Transverse colon (tissue), 4 donors: ENCODE data around the gene SYNE1. TPM values are rescaled to one million over a fixed set of nuclear protein-coding genes. Genes with fewer than 3 reads are reported as not detected.

Source experiments
- DNase-seq: peaks from one replicate; pipeline ENCODE4 v3.0.0-alpha.2; 2019
- H3K27ac ChIP-seq, 4 donors: fragments of 200-600 bp; sonication (generic); 2 replicates each; pipeline ENCODE4 v1.5.1; 2016 to 2018; ENCODE audit warnings: inconsistent platforms in 4 of 4
- H3K27me3 ChIP-seq: fragments of 200-600 bp; sonication (generic); 2 replicates; pipeline ENCODE4 v1.5.1; 2017; ENCODE audit warnings: inconsistent platforms
- H3K36me3 ChIP-seq, 4 donors: fragments of 200-600 bp; sonication (generic); 2 replicates each; pipeline ENCODE4 v1.5.1; 2017 to 2019; ENCODE audit warnings: inconsistent platforms in 4 of 4
- H3K4me1 ChIP-seq, 4 donors: fragments of 200-600 bp; sonication (generic); 2 replicates each; pipeline ENCODE4 v1.5.1; 2017 to 2020; ENCODE audit warnings: inconsistent platforms in 4 of 4
- H3K4me3 ChIP-seq, 4 donors: fragments of 200-600 bp; sonication (generic); 1 replicate in 1 of 4; 2 replicates in 3 of 4; pipeline versions ENCODE4 v1.5.1 to v1.6.1; 2017 to 2019; ENCODE audit warnings: inconsistent platforms in 4 of 4
- H3K9me3 ChIP-seq, 2 donors: fragments of 200-600 bp; sonication (generic); 2 replicates each; pipeline ENCODE4 v1.5.1; 2017 to 2019; ENCODE audit warnings: inconsistent platforms in 2 of 2
- EP300 ChIP-seq: sonication (generic); formaldehyde crosslinking; IDR thresholded peaks from one replicate; pipeline ENCODE4 v1.6.1; 2017; ENCODE audit warnings: antibody characterized with exemption, low read depth
- POLR2A ChIP-seq: fragments of 450-650 bp; IDR thresholded peaks from one replicate; pipeline ENCODE4 v1.6.1; 2016; ENCODE audit warnings: antibody characterized with exemption, mild to moderate bottlenecking, moderate library complexity
- POLR2AphosphoS5 ChIP-seq, 3 donors: sonication (generic); formaldehyde crosslinking; IDR thresholded peaks; one replicate each; pipeline ENCODE4 v1.6.1; 2016; ENCODE audit warnings: antibody characterized with exemption in 3 of 3
- WGBS, 2 donors: methylation state at CpG; one replicate each; pipeline ENCODE4 v1.1.5; 2018; ENCODE audit warnings: low coverage in 1 of 2; 5-methylcytosine and 5-hydroxymethylcytosine counted together
- in situ Hi-C, 4 donors: fragments of 200-750 bp; cut with MboI; loops; one replicate each; pipeline versions ENCODE4 v1.15.0 to v1.15.1; 2017; ENCODE audit warnings: low sequenced_read_pairs in 3 of 4, low pct_ligation_motif_present in 1 of 4, low pct_unique_long_range_greater_than_20kb in 1 of 4
- intact Hi-C: fragments of 100-400 bp; cut with DNase I; formaldehyde crosslinking; loops from one replicate; pipeline ENCODE4 v1.15.1; 2023; ENCODE audit warnings: low total_unique reads
- total RNA-seq, 4 donors: library from RNA; depleted of rRNA; stranded (reverse); fragments of >200 nt; gene quantifications; one replicate each; pipeline ENCODE4 v1.1.0, GENCODE V29; 2016
- TF ChIP-seq, protein P1 (sequence below), 5 experiments: fragments of 200-600 bp in 3 of 5; fragments of 450-650 bp in 2 of 5; sonication (generic) in 3 of 5; IDR thresholded peaks; 1 replicate in 2 of 5; 2 replicates in 3 of 5; pipeline ENCODE4 v1.5.1; 2016 to 2017; ENCODE audit warnings: antibody characterized with exemption in 5 of 5, inconsistent platforms in 3 of 5, mild to moderate bottlenecking in 2 of 5, moderate library complexity in 1 of 5

The SYNE1 gene
- total RNA-seq, 4 donors from 2014 or later: 31.4 to 87.2 (median 59.7) TPM

- in situ Hi-C loops: no loop called here
These were observed 237.8 kb downstream of the SYNE1 start for GRCh38 chr6:152399399-152399798.

GRCh38 chr6:152398993-152399392 lies 238.2 kb downstream of the SYNE1 start:
- no peak for DNase-seq
- in situ Hi-C loops: no loop called here

More at GRCh38 chr6:152399399-152399798, 237.8 kb downstream of the SYNE1 start:
- no peak overlapping the region for H3K4me3 ChIP-seq
- no peaks in the 10 kb centered on the region for H3K27me3 ChIP-seq
- H3K27ac ChIP-seq: peak overlapping the region; percentile 32 to 65 (median 54)
- H3K4me1 ChIP-seq: peaks cover 0 to 3% (median 0%) of the 10 kb centered on the region in 4 donors
- intact Hi-C loops: no loop called here
- no peaks in the 10 kb centered on the region for H3K36me3 ChIP-seq
- TF ChIP-seq, protein P1, sequence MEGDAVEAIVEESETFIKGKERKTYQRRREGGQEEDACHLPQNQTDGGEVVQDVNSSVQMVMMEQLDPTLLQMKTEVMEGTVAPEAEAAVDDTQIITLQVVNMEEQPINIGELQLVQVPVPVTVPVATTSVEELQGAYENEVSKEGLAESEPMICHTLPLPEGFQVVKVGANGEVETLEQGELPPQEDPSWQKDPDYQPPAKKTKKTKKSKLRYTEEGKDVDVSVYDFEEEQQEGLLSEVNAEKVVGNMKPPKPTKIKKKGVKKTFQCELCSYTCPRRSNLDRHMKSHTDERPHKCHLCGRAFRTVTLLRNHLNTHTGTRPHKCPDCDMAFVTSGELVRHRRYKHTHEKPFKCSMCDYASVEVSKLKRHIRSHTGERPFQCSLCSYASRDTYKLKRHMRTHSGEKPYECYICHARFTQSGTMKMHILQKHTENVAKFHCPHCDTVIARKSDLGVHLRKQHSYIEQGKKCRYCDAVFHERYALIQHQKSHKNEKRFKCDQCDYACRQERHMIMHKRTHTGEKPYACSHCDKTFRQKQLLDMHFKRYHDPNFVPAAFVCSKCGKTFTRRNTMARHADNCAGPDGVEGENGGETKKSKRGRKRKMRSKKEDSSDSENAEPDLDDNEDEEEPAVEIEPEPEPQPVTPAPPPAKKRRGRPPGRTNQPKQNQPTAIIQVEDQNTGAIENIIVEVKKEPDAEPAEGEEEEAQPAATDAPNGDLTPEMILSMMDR (IDR thresholded peaks at IDR 0.05): no peak
- TF ChIP-seq EP300: no peak
- TF ChIP-seq POLR2A: no peak
- TF ChIP-seq POLR2AphosphoS5 (IDR thresholded peaks at IDR 0.05): no peak
- no peak for DNase-seq
- WGBS, 2 donors: 78% methylated on average over 3 to 5 of the region's 5 CpGs
- no peaks in the 10 kb centered on the region for H3K9me3 ChIP-seq

DNA sequence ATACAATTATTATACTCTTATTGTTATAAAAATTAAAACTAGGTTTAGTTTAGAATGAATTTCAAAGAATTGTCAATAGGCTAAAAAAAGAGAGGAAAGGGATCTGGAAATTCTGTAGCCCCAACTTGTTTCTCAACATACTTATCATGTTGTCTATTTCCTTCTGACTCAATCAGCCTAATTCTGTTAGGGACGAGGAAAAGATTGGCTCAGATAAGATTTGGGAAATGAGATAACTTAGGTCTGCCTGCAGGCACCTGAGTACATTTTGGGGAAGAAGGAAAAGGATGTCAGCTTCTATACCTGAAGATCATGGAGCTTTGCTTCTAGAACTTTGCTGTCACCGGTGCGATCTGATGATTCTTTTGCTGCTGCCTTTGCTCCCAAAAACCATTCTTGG lies 238.8 kb downstream of the SYNE1 start:
- WGBS, 2 donors: 69 to 75% methylated on average over 3 of the region's 3 CpGs
- peak overlapping the region in 1 of 4 donors; percentile 65 for H3K27ac ChIP-seq
- no peaks in the 10 kb centered on the region for H3K36me3 ChIP-seq
- no peaks in the 10 kb centered on the region for H3K27me3 ChIP-seq
- no peaks in the 10 kb centered on the region for H3K9me3 ChIP-seq
- in situ Hi-C loops (no loop called here), intact Hi-C loops (no loop called here)
- TF ChIP-seq, protein P1 (IDR thresholded peaks at IDR 0.05): no peak
- TF ChIP-seq EP300: no peak
- H3K4me1 ChIP-seq: peaks cover 0 to 3% (median 0%) of the 10 kb centered on the region in 4 donors
- no peak for DNase-seq
- no peak overlapping the region for H3K4me3 ChIP-seq

More at GRCh38 chr6:152398993-152399392, 238.2 kb downstream of the SYNE1 start:
- H3K36me3 ChIP-seq: no peaks in the 10 kb centered on the region
- intact Hi-C loops: no loop called here
- H3K4me1 ChIP-seq: peaks cover 0 to 3% (median 0%) of the 10 kb centered on the region in 4 donors
- TF ChIP-seq EP300: no peak
- TF ChIP-seq, protein P1 (IDR thresholded peaks at IDR 0.05): no peak
- no peak for TF ChIP-seq POLR2AphosphoS5 (IDR thresholded peaks at IDR 0.05)
- TF ChIP-seq POLR2A: no peak
- no peaks in the 10 kb centered on the region for H3K9me3 ChIP-seq
- H3K27ac ChIP-seq: peak overlapping the region; percentile 32 to 65 (median 54)
- no peak overlapping the region for H3K4me3 ChIP-seq
- no peaks in the 10 kb centered on the region for H3K27me3 ChIP-seq

- no peak for DNase-seq
- Histone ChIP-seq H3K27ac (no peak overlapping the region), H3K4me1 (no peaks in the 10 kb centered on the region), H3K36me3 (no peaks in the 10 kb centered on the region), H3K4me3 (no peak overlapping the region), H3K9me3 (no peaks in the 10 kb centered on the region), H3K27me3 (no peaks in the 10 kb centered on the region)
- 0 to 13% methylated on average over 1 of the region's 1 CpG for WGBS, 2 donors
- no peak for TF ChIP-seq POLR2AphosphoS5 (IDR thresholded peaks at IDR 0.05)
- TF ChIP-seq EP300: no peak
- no peak for TF ChIP-seq POLR2A
- TF ChIP-seq, protein P1 (IDR thresholded peaks at IDR 0.05): no peak
- in situ Hi-C loops: no loop called here
- intact Hi-C loops: no loop called here
These were observed 242.9 kb downstream of the SYNE1 start for GRCh38 chr6:152394303-152394702.
